Astrocyte (in vitro differentiated cells and primary cell): Measurements from ENCODE around the gene PRR16.

Source experiments
- CTCF ChIP-seq: IDR thresholded peaks from 2 replicates; pipeline ENCODE4 v1.5.1; 2011; ENCODE audit warnings: low read depth, mild to moderate bottlenecking, inconsistent platforms, low read length, moderate library complexity; ENCODE audit not compliant: insufficient read depth
- EZH2 ChIP-seq: IDR thresholded peaks from 2 replicates; pipeline ENCODE4 v1.6.1; 2012; ENCODE audit warnings: mild to moderate bottlenecking, low read length, inconsistent platforms; ENCODE audit not compliant: insufficient read depth

- no peak for TF ChIP-seq CTCF
- no peak for TF ChIP-seq EZH2
Observed at GRCh38 chr5:120466341-120467006, 2.4 kb downstream of the PRR16 start.
